HUES6 (cell line): ENCODE data around the gene UGT2B10.
"Not testable (repeated sequence)": the region's sequence is repeated elsewhere in the genome, so short reads cannot be mapped to it uniquely, and the experiment has no call there.

Experiments
- H3K27ac ChIP-seq: 2 replicates; pipeline ENCODE4 v1.7.0; 2013; ENCODE audit warnings: low read depth, mild to moderate bottlenecking, low read length, inconsistent platforms
- H3K27me3 ChIP-seq: 2 replicates; pipeline ENCODE4 v1.6.1; 2013; ENCODE audit warnings: low read length; ENCODE audit not compliant: control insufficient read depth, insufficient read depth
- H3K36me3 ChIP-seq: 2 replicates; pipeline ENCODE4 v1.6.1; 2013; ENCODE audit warnings: low read length; ENCODE audit not compliant: control insufficient read depth, insufficient read depth
- H3K4me1 ChIP-seq: 2 replicates; pipeline ENCODE4 v1.6.1; 2013; ENCODE audit warnings: low read length; ENCODE audit not compliant: control insufficient read depth, insufficient read depth
- H3K4me3 ChIP-seq: 2 replicates; pipeline ENCODE4 v1.5.1; 2013; ENCODE audit warnings: low read depth, low read length
- H3K9ac ChIP-seq: one replicate; pipeline ENCODE4 v1.6.1; 2013; ENCODE audit warnings: mild to moderate bottlenecking, low read length
- H3K9me3 ChIP-seq: 2 replicates; pipeline ENCODE4 v1.6.1; 2013; ENCODE audit warnings: low read depth, low read length; ENCODE audit not compliant: control insufficient read depth, insufficient read depth

The UGT2B10 gene

DNA sequence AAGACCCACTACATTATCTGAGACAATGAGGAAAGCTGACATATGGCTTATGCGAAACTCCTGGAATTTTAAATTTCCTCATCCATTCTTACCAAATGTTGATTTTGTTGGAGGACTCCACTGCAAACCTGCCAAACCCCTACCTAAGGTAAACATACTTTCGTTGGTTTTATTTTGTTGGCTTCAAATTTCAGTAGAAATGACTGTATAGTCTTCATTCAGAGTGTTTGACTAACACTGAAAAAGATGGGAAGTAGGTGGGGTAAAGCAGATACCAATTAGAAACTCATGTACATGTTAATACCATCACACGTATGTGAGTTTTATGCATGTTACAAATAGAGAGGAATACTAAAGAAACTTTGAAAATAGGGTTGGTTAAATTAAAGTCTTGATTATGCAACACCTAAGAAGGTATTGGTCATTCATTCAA, 2.3 kb downstream of the UGT2B10 start:
- H3K9ac ChIP-seq, H3K36me3 ChIP-seq, H3K4me1 ChIP-seq, H3K9me3 ChIP-seq, H3K27ac ChIP-seq, H3K27me3 ChIP-seq, H3K4me3 ChIP-seq: not testable (repeated sequence)

- H3K4me1 ChIP-seq = no peaks in the 10 kb centered on the region
Observed at GRCh38 chr4:68831642-68832041, 15.8 kb downstream of the UGT2B10 start.

GRCh38 chr4:68850293-68850692, 34.5 kb downstream of the UGT2B10 start:
- H3K27me3 ChIP-seq = no peaks in the 10 kb centered on the region
- no peak overlapping the region for H3K27ac ChIP-seq
- H3K36me3 ChIP-seq = no peaks in the 10 kb centered on the region
- no peak overlapping the region for H3K9ac ChIP-seq
- no peaks in the 10 kb centered on the region for H3K4me1 ChIP-seq
- no peak overlapping the region for H3K4me3 ChIP-seq
- H3K9me3 ChIP-seq = peaks cover 7% of the 10 kb centered on the region; the same call in 1 of the 2 replicates

More at GRCh38 chr4:68831642-68832041, 15.8 kb downstream of the UGT2B10 start:
- Histone ChIP-seq H3K36me3 (no peaks in the 10 kb centered on the region), H3K27ac (no peak overlapping the region), H3K9me3 (no peaks in the 10 kb centered on the region), H3K4me3 (no peak overlapping the region), H3K9ac (no peak overlapping the region), H3K27me3 (no peaks in the 10 kb centered on the region)

GRCh38 chr4:68855771-68856170, 40.0 kb downstream of the UGT2B10 start:
- Histone ChIP-seq H3K9ac (no peak overlapping the region), H3K27ac (no peak overlapping the region), H3K9me3 (peaks cover 15% of the 10 kb centered on the region), H3K4me3 (no peak overlapping the region), H3K4me1 (no peaks in the 10 kb centered on the region), H3K27me3 (no peaks in the 10 kb centered on the region), H3K36me3 (no peaks in the 10 kb centered on the region)

- H3K4me3 ChIP-seq = no peak overlapping the region
- peaks cover 15% of the 10 kb centered on the region for H3K9me3 ChIP-seq
- H3K27me3 ChIP-seq = no peaks in the 10 kb centered on the region
- H3K36me3 ChIP-seq = no peaks in the 10 kb centered on the region
- H3K27ac ChIP-seq = no peak overlapping the region
- no peaks in the 10 kb centered on the region for H3K4me1 ChIP-seq
- no peak overlapping the region for H3K9ac ChIP-seq
Observed at GRCh38 chr4:68858039-68858438, 42.2 kb downstream of the UGT2B10 start.

DNA sequence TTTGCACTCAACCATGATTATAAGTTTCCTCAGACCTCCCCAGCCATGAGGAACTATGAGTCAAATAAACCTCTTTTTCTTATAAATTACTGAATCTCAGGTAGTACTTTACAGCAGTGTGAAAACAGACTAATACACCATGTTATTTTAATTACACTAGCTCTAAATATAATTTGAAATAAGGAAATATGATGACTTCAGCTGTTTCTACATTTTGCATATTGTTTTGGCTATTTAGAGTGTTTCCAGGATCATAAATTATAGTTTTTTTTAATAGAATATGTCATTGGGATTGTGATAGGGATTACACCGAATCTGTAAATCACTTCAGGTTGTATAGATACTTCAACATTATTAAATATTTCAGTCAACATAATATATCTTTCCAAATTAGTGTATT, 43.9 kb downstream of the UGT2B10 start:
- H3K9ac ChIP-seq = no peak overlapping the region
- no peak overlapping the region for H3K4me3 ChIP-seq
- H3K36me3 ChIP-seq = no peaks in the 10 kb centered on the region
- no peaks in the 10 kb centered on the region for H3K4me1 ChIP-seq
- H3K9me3 ChIP-seq = peaks cover 15% of the 10 kb centered on the region
- H3K27me3 ChIP-seq = no peaks in the 10 kb centered on the region
- H3K27ac ChIP-seq = no peak overlapping the region

GRCh38 chr4:68861057-68861456, 45.3 kb downstream of the UGT2B10 start:
- no peak overlapping the region for H3K4me3 ChIP-seq
- H3K36me3 ChIP-seq = no peaks in the 10 kb centered on the region
- H3K27me3 ChIP-seq = no peaks in the 10 kb centered on the region
- H3K9ac ChIP-seq = no peak overlapping the region
- no peaks in the 10 kb centered on the region for H3K4me1 ChIP-seq
- no peak overlapping the region for H3K27ac ChIP-seq
- H3K9me3 ChIP-seq = peaks cover 15% of the 10 kb centered on the region

DNA sequence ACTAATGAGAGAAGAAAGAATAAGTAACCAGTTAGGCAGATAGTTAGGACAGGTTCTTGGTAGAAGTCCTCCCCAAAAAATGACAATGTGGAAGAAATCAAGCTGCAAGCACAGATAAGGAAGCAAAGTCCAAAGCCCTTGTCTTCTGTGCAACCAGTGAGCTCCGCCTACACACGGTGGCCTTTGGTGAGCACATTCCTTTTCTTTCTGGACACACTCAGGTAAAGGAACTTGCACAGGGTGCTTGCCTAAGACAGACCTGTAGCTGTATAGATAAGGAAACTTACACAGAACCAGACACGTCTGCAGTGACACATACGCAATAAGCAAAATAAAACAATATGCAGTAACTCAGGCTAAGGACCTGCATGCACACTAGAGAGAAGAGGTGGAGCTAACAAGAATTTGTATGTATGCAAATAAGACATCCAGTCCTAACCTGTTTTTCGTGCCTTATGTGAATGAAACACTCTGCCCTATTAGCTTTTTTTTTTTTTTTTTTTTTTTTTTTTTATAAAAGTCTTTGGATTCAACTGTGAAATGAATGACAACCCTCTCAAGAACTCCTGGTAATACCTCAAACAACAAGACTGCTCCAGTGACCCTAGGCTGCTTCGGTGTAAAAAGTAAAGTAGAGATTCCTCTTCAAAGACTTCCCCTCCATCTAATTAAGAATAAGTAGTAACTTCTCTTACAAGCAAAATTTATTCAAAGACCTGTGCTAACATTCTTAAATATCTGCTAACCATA, 48.8 kb downstream of the UGT2B10 start:
- Histone ChIP-seq H3K36me3 (no peaks in the 10 kb centered on the region), H3K4me1 (no peaks in the 10 kb centered on the region), H3K4me3 (no peak overlapping the region), H3K9me3 (peaks cover 8% of the 10 kb centered on the region), H3K27ac (no peak overlapping the region), H3K27me3 (no peaks in the 10 kb centered on the region), H3K9ac (no peak overlapping the region)

DNA sequence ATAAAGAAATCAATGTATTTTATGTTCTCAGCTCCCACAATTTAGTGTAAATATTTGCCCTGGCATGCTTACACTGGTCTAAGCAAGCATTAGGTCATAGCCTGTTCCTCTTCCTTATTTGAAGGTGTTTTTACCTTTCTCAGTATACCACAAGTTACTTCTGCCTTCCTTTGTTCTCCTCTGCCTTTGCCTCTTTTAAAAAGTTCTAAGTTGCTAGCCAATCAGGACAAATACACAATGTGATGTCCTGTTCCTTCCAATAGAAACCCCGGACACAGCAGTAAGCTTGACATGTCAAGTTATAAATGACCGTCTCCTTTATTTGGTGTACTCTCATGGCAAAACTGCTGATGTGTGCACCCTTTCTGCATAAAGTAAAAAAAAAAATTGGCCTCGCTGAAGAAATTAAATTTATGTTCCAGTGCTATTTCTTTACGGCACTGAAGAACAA, 49.4 kb downstream of the UGT2B10 start:
- H3K4me3 ChIP-seq = no peak overlapping the region
- H3K27ac ChIP-seq = no peak overlapping the region
- no peaks in the 10 kb centered on the region for H3K4me1 ChIP-seq
- H3K9me3 ChIP-seq = peaks cover 8% of the 10 kb centered on the region
- no peaks in the 10 kb centered on the region for H3K27me3 ChIP-seq
- H3K36me3 ChIP-seq = no peaks in the 10 kb centered on the region
- H3K9ac ChIP-seq = no peak overlapping the region

- peaks cover 8% of the 10 kb centered on the region for H3K9me3 ChIP-seq
- H3K36me3 ChIP-seq = no peaks in the 10 kb centered on the region
- no peak overlapping the region for H3K4me3 ChIP-seq
- no peaks in the 10 kb centered on the region for H3K27me3 ChIP-seq
- no peaks in the 10 kb centered on the region for H3K4me1 ChIP-seq
- no peak overlapping the region for H3K9ac ChIP-seq
- H3K27ac ChIP-seq = no peak overlapping the region
Observed at GRCh38 chr4:68865760-68866159, 50.0 kb downstream of the UGT2B10 start.

- no peak overlapping the region for H3K4me3 ChIP-seq
- no peak overlapping the region for H3K9ac ChIP-seq
- no peak overlapping the region for H3K27ac ChIP-seq
- no peaks in the 10 kb centered on the region for H3K27me3 ChIP-seq
- peaks cover 8% of the 10 kb centered on the region for H3K9me3 ChIP-seq
- H3K4me1 ChIP-seq = no peaks in the 10 kb centered on the region
- no peaks in the 10 kb centered on the region for H3K36me3 ChIP-seq
Observed at GRCh38 chr4:68869274-68869773, 53.5 kb downstream of the UGT2B10 start.
